ENCODE results near the gene ATP7B.

The ATP7B gene

DNA sequence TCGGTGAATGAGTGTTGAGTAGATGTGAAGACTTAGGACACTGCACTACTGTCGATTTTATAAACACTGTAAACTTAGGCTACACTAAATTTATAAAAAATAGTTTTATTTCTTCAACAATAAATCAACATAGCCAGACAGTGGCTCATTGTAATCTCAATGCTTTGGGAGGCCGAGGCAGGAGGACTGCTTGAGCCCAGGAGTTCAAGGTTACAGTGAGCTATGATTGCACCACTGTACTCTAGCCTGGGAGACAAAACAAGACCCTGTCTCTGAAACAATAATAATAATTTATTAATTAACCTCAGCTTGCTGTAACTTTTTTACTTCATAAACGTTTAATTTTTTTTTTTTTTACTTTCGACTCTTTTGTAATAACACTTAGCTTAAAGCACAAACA is 34.4 kb downstream of the ATP7B start:
- CTCF ChIA-PET, result interaction anchor here (1.2 kb wide), 1 partner anchor 24 kb away, joined by 3 read pairs; no protein-coding TSS in a partner anchor
- POLR2A ChIA-PET (ENCODE audit: low non-redundant PET), result interaction anchor here (0.6 kb wide), 1 partner anchor 179 kb away, joined by 3 read pairs; no protein-coding TSS in a partner anchor
- no peak for DNase-seq (ENCODE audit: low spot score)
- H3K27ac ChIP-seq, result no peak overlapping the region
- TF ChIP-seq, protein P1, sequence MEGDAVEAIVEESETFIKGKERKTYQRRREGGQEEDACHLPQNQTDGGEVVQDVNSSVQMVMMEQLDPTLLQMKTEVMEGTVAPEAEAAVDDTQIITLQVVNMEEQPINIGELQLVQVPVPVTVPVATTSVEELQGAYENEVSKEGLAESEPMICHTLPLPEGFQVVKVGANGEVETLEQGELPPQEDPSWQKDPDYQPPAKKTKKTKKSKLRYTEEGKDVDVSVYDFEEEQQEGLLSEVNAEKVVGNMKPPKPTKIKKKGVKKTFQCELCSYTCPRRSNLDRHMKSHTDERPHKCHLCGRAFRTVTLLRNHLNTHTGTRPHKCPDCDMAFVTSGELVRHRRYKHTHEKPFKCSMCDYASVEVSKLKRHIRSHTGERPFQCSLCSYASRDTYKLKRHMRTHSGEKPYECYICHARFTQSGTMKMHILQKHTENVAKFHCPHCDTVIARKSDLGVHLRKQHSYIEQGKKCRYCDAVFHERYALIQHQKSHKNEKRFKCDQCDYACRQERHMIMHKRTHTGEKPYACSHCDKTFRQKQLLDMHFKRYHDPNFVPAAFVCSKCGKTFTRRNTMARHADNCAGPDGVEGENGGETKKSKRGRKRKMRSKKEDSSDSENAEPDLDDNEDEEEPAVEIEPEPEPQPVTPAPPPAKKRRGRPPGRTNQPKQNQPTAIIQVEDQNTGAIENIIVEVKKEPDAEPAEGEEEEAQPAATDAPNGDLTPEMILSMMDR (conservative IDR thresholded peaks at IDR 0.05; ENCODE audit: low read depth), result no peak

DNA sequence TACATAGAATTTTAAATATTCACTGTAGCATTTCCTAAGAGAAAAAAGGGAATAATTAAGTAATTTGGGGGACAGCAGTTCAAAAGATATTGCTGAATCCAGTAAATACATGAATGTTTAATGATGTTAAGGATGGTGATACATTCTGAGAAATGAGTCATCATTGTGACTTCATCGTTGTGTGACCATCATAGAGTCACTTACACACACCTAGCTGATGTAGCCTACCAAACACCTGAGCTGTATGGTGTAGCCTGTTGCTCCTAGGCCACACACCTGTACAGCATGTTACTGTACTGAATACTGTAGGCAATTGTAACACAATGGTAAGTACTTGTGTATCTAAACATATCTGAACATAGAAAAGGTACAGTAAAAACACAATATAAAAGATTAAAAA is 34.8 kb downstream of the ATP7B start:
- H3K27ac ChIP-seq, result no peak overlapping the region
- POLR2A ChIA-PET (ENCODE audit: low non-redundant PET), result interaction anchor here (0.6 kb wide), 1 partner anchor 180 kb away, joined by 3 read pairs; no protein-coding TSS in a partner anchor
- CTCF ChIA-PET, result interaction anchor here (0.5 to 1.2 kb wide), 3 partner anchors 9 to 151 kb away, joined by 3 read pairs; no protein-coding TSS in a partner anchor
- TF ChIP-seq, protein P1 (conservative IDR thresholded peaks at IDR 0.05; ENCODE audit: low read depth), result no peak
- DNase-seq (ENCODE audit: low spot score), result no peak

DNA sequence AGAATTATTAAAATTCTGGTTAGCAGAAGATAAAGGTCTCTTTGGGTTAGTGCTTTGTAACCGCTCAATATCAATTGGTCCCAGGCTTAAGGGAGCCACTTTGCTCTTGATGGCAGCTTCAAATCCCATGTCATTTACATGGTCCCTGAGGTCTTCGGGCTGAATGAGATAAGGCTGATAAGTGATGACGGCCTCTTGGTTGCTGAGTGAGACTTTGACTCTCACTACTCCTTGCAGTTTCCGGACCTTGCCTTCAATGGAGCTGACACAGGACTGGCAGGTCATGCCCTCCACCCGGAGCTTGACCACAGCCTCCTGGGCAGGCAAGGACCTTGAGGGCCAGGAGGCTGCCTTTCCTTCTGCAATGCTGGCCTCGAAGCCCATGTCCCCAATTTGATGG is 36.8 kb downstream of the ATP7B start:
- no peak for DNase-seq (ENCODE audit: low spot score)
- H3K27ac ChIP-seq, result no peak overlapping the region
- TF ChIP-seq, protein P1 (conservative IDR thresholded peaks at IDR 0.05; ENCODE audit: low read depth), result no peak
- ChIA-PET CTCF (no interaction called here), POLR2A (ENCODE audit: low non-redundant PET) (no interaction called here)

DNA sequence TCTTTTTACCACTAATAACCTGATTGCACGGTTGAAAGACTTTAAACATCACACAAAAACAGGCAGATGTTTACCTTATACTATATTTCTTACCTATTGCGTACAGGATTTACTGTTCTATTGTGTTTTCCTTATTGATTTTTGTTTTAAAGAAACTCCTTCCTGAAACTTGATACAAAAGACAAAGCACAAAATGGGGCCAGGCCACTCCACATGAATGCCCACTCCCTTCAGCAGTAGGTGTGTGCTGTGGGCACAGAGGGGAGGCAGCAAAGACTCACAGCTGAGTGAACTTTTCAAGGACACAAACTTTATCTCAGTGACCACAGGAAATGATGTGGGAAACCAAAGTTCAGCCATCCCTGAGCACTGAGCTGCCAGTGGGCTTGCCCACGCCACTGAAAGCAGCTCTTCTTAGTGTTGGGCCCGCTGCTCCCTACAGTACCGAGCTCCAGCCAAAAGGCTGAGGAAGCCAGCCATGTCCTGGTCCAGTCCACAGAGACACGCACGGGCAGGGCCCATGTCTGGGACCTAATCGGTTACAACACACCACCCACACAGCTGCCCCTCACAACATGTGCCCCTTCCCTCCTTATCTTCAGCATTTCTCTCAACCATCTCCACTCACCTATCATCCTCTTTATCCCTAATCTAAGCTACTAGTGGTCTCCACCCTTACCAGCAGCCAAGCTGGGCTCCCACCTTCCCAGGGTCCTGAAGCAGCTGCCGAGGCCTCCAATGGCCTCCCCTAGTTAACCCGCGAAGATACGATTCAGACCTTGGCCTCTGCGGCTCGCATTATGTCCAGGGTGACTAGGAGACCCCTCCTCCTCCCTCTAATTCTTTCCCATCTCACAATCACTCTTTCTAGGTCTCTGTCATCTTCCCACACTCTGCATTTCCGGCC is 39.5 kb downstream of the ATP7B start:
- POLR2A ChIA-PET (ENCODE audit: low non-redundant PET), result no interaction called here

DNA sequence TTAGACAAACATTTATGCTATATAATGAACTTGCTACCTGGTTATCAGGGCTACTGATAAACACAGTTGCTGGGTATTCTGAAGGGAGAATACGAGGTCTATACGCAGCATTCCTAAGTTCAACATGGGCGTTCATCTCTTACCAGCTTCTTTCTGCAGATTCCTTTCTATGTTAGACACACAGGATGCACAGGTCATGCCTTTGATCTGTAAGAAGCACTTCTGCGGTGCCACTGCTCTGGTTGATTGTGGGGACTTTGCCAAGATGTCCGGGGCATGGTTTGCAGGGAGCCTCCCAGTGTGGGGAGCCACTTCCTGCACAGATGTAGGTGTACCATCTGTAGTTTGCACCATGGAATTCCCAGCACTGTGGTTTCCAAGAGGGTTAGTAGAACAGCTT is 40.9 kb downstream of the ATP7B start:
- CTCF ChIA-PET, result no interaction called here

More for the DNA sequence above, 39.5 kb downstream of the ATP7B start:
- DNase-seq (ENCODE audit: low spot score), result no peak
- TF ChIP-seq, protein P1 (conservative IDR thresholded peaks at IDR 0.05; ENCODE audit: low read depth), result no peak
- CTCF ChIA-PET, result no interaction called here
- no peak overlapping the region for H3K27ac ChIP-seq

More for the DNA sequence above, 40.9 kb downstream of the ATP7B start:
- TF ChIP-seq, protein P1 (conservative IDR thresholded peaks at IDR 0.05; ENCODE audit: low read depth), result no peak
- no peak overlapping the region for H3K27ac ChIP-seq
- POLR2A ChIA-PET (ENCODE audit: low non-redundant PET), result no interaction called here
- no peak for DNase-seq (ENCODE audit: low spot score)
